Ishikawa (cell line): ENCODE measurements around the gene AOX1.

ENCODE experiments used
- EP300 ChIP-seq: IDR thresholded peaks from 2 replicates; pipeline ENCODE4 v1.6.1; 2012; ENCODE audit warnings: borderline replicate concordance
- RAD21 ChIP-seq: IDR thresholded peaks from 2 replicates; pipeline ENCODE4 v1.6.1; 2012; ENCODE audit warnings: low read depth
- TAF1 ChIP-seq: IDR thresholded peaks from 2 replicates; pipeline ENCODE4 v1.6.1; 2012; ENCODE audit warnings: low read depth, mild to moderate bottlenecking
- TEAD4 ChIP-seq: IDR thresholded peaks from 2 replicates; pipeline ENCODE4 v1.6.1; 2012
- YY1 ChIP-seq: IDR thresholded peaks from 2 replicates; pipeline ENCODE4 v1.6.1; 2012; ENCODE audit warnings: low read depth

GRCh38 chr2:200673191-200673590, 87.4 kb downstream of the AOX1 start:
- TF ChIP-seq TAF1 = no peak
- TF ChIP-seq EP300 = no peak
- TF ChIP-seq RAD21 = no peak
- TF ChIP-seq YY1 = no peak
- TF ChIP-seq TEAD4 = no peak
